Measurements from ENCODE around the gene LNX2. TPM values are rescaled to one million over a fixed set of nuclear protein-coding genes. Genes with fewer than 3 reads are reported as not detected.

The LNX2 gene
- total RNA-seq, 6 experiments from 2014 or later: 3.9 to 5.3 (median 5.2) TPM

DNA sequence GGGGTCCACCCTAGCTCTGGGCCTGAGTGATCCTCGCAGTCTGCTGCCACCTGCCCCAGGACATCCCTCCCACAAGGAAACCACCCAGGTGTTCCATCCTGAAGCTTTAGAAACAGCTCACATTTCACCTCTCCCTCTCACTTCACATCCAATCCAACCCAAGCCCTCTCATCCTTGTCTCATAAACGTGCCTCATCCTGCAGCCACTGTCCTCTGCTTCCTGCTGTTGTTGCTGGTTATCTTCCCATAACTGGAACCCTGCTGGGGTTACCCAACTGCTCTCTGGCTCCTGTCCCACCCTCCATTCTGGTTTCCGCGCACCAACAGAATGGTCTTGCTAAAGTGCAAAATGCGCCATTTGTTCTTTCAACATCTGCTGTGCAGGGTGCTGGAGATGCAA lies 110.2 kb downstream of the LNX2 start:
- H3K4me3 Mint-ChIP-seq: no peak overlapping the region
- no peak overlapping the region for H3K27ac Mint-ChIP-seq
- no peaks in the 10 kb centered on the region for H3K36me3 Mint-ChIP-seq (ENCODE audit: low read depth)
- no peak for DNase-seq
- TF ChIP-seq, protein P1, sequence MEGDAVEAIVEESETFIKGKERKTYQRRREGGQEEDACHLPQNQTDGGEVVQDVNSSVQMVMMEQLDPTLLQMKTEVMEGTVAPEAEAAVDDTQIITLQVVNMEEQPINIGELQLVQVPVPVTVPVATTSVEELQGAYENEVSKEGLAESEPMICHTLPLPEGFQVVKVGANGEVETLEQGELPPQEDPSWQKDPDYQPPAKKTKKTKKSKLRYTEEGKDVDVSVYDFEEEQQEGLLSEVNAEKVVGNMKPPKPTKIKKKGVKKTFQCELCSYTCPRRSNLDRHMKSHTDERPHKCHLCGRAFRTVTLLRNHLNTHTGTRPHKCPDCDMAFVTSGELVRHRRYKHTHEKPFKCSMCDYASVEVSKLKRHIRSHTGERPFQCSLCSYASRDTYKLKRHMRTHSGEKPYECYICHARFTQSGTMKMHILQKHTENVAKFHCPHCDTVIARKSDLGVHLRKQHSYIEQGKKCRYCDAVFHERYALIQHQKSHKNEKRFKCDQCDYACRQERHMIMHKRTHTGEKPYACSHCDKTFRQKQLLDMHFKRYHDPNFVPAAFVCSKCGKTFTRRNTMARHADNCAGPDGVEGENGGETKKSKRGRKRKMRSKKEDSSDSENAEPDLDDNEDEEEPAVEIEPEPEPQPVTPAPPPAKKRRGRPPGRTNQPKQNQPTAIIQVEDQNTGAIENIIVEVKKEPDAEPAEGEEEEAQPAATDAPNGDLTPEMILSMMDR (IDR thresholded peaks at IDR 0.05): no peak
- H3K4me1 Mint-ChIP-seq (ENCODE audit: low read depth): no peaks in the 10 kb centered on the region
- H3K27me3 Mint-ChIP-seq (ENCODE audit: insufficient read depth): peaks cover 30% of the 10 kb centered on the region
- H3K9me3 Mint-ChIP-seq: no peaks in the 10 kb centered on the region

DNA sequence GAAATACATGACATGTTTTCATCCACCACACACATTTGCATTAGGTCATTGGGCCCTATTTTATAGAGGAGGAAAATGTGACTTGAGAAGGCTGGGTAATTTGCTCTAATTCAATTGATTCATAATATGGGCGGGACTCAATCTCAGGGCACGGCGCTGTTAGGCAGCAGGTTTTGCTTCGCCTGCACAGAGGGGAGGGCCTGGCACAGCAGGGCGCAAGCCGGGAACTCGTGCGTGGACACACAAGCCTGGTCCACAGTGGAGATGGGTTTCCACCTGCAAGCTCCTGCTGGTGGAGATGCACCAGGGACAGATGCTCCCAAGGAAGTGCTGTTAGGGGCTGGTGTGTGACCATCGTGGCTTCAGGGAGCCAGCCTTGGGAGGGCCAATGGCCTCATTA lies 111.5 kb downstream of the LNX2 start:
- H3K27me3 Mint-ChIP-seq (ENCODE audit: insufficient read depth): peaks cover 34% of the 10 kb centered on the region
- H3K4me3 Mint-ChIP-seq: no peak overlapping the region
- TF ChIP-seq, protein P1 (IDR thresholded peaks at IDR 0.05): no peak
- H3K9me3 Mint-ChIP-seq: no peaks in the 10 kb centered on the region
- no peaks in the 10 kb centered on the region for H3K36me3 Mint-ChIP-seq (ENCODE audit: low read depth)
- DNase-seq: no peak
- no peak overlapping the region for H3K27ac Mint-ChIP-seq
- H3K4me1 Mint-ChIP-seq (ENCODE audit: low read depth): no peaks in the 10 kb centered on the region

DNA sequence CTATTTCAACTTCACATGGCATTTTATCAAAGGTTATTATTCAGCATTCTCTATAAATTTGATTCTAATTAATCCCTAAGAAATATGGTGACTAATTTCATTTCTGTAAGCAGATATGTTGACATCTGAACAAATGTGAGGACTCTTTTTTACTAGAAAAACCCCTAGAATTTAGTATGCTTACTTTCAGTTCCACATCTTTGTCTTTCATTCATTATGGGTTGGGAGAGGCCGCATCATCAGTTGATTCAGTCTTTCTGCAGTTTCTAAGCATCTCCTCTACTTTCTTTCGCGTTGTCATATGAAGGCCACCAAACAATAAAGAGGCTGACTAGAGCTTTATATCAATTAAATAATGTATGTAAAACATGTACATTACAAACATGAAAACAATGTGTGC lies 114.5 kb downstream of the LNX2 start:
- DNase-seq: no peak
- TF ChIP-seq, protein P1 (IDR thresholded peaks at IDR 0.05): no peak
- no peaks in the 10 kb centered on the region for H3K9me3 Mint-ChIP-seq
- H3K27ac Mint-ChIP-seq: no peak overlapping the region
- no peaks in the 10 kb centered on the region for H3K36me3 Mint-ChIP-seq (ENCODE audit: low read depth)
- H3K27me3 Mint-ChIP-seq (ENCODE audit: insufficient read depth): peaks cover 42% of the 10 kb centered on the region
- no peak overlapping the region for H3K4me3 Mint-ChIP-seq
- no peaks in the 10 kb centered on the region; the same call in 1 of the 2 replicates for H3K4me1 Mint-ChIP-seq (ENCODE audit: low read depth)

DNA sequence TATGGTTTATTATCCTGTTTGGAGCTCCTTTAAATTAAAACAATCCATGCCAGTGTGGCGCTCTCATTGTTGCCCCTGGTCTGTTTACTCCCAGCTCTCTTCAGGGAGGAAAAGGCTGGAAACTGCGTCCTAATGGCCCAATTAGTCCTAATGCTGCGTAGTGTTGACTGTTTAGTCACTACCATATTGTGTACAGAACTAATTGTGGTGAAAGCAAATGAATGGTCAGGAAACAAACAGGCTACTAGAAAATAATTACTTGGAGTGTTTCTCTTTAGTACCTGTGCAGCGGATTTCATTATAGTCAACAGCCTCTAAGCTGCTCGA lies 115.5 kb downstream of the LNX2 start:
- TF ChIP-seq, protein P1 (IDR thresholded peaks at IDR 0.05): no peak
- H3K4me3 Mint-ChIP-seq: no peak overlapping the region
- no peak for DNase-seq
- no peaks in the 10 kb centered on the region for H3K9me3 Mint-ChIP-seq
- H3K4me1 Mint-ChIP-seq (ENCODE audit: low read depth): no peaks in the 10 kb centered on the region; the same call in 1 of the 2 replicates
- H3K36me3 Mint-ChIP-seq (ENCODE audit: low read depth): no peaks in the 10 kb centered on the region
- no peak overlapping the region for H3K27ac Mint-ChIP-seq
- peaks cover 35% of the 10 kb centered on the region for H3K27me3 Mint-ChIP-seq (ENCODE audit: insufficient read depth)

DNA sequence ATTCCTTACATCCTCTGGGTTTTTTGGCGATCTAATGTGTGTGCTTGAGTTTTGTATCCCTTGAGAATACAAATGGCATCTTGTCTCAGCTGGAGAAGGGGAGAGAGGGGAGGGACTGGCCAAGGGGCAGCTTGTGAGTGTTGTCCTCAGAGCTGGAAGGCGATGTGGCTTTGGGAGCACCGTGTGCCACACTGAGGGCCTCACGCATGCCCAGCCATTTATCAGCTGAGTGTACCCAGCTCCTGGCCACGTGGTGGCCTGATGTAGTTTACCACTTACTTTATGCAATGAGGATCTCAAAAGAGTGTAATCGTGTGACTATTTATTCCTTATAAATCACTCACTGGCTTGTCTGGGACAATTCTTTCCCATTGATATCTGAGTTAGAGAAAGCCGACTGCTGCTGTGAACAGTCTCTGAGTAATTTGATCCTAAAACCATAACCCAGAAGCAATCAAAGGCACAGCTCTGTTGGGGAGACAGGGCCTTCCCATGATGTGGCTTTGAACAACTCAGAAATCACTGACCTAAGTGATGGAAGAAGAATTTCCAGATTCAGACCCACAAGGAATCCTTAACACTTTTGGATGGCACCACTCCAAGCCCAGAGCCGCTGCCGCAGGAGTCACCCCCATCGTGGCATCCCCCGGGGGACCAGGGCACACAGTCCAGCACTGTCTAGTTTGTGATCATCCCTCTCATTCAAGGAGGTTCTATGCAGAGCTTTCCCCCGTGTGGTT lies 116.0 kb downstream of the LNX2 start:
- Mint-ChIP-seq H3K4me3 (no peak overlapping the region), H3K4me1 (ENCODE audit: low read depth) (no peaks in the 10 kb centered on the region; the same call in 1 of the 2 replicates), H3K27ac (no peak overlapping the region), H3K27me3 (ENCODE audit: insufficient read depth) (peaks cover 34% of the 10 kb centered on the region), H3K36me3 (ENCODE audit: low read depth) (no peaks in the 10 kb centered on the region), H3K9me3 (no peaks in the 10 kb centered on the region)
- TF ChIP-seq, protein P1 (IDR thresholded peaks at IDR 0.05): no peak
- no peak for DNase-seq

All from HFFc6 (cell line).